ENCODE measurements around the gene LDHB.

DNA sequence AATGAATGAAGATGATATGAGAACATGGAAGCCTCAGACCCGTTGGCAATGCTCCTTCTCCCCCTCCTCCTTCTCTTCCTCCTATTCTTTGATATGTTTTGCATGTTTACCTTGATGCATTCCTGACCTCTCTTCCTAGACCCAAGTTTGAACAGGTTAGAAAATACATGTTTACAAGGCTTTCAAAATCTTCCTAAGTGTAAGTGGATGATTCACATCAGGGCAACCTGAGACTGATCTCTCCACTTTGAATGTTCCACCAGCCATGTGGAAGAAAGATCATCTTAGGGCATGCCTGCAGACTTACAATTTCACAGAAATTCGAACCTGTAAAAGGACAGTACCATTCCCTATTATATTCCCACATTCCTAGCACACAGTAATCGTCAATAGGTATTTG lies 18.0 kb upstream of the LDHB start:
- TF ChIP-seq MXI1 (conservative IDR thresholded peaks at IDR 0.05; ENCODE audit: poor library complexity, severe bottlenecking) = no peak
- TF ChIP-seq CTCF (IDR thresholded peaks at IDR 0.05; ENCODE audit: poor library complexity, severe bottlenecking) = no peak
- TF ChIP-seq POLR2AphosphoS5 (IDR thresholded peaks at IDR 0.05) = no peak
- TF ChIP-seq EZH2 (IDR thresholded peaks at IDR 0.05; ENCODE audit: borderline replicate concordance, insufficient read depth, low read length, poor library complexity, severe bottlenecking) = no peak
